SK-N-SH (cell line): Measurements from ENCODE around the gene SIRPB2. TPM values are rescaled to one million over a fixed set of nuclear protein-coding genes. Genes with fewer than 3 reads are reported as not detected.

Experiments used
- CTCF ChIA-PET: fragments of 300-600, 350-600 bp; formaldehyde crosslinking; extraction: SDS; loops from one replicate; lab custom pipeline; 2021; lab: Yijun Ruan, JAX
- POLR2A ChIA-PET: fragments of 350-600 bp; sonication (Branson Sonifier 250); formaldehyde crosslinking; extraction: SDS; loops from one replicate; lab custom pipeline; 2020; ENCODE audit warnings: antibody characterized with exemption, inconsistent platforms; lab: Yijun Ruan, JAX
- DNase-seq: peaks from one replicate; pipeline ENCODE4 v3.0.0; 2012
- H2AFZ ChIP-seq: fragments of 200-600 bp; sonication (generic); 2 replicates; pipeline ENCODE4 v1.8.1; 2016; ENCODE audit warnings: antibody characterized with exemption, mild to moderate bottlenecking, low read depth
- H3F3A ChIP-seq: fragments of 200-600 bp; sonication (generic); replicated peaks from 2 replicates; pipeline ENCODE3; 2016; ENCODE audit warnings: antibody characterized with exemption, mild to moderate bottlenecking; ENCODE audit not compliant: insufficient read depth
- H3K27ac ChIP-seq, 2 experiments: fragments of 200-500 bp in 1 of 2; fragments of 200-600 bp in 1 of 2; sonication (Bioruptor generic) in 1 of 2; sonication (generic), shearing (Covaris generic) in 1 of 2; 2 replicates each; pipeline versions ENCODE4 v1.5.1 to v1.6.1; 2014 to 2016; ENCODE audit warnings: low read depth in 2 of 2, inconsistent platforms in 1 of 2, low read length in 1 of 2, mild to moderate bottlenecking in 1 of 2, mixed read lengths in 1 of 2
- H3K27me3 ChIP-seq: fragments of 200-600 bp; sonication (generic), shearing (Covaris generic); 2 replicates; pipeline ENCODE4 v1.6.1; 2016; ENCODE audit warnings: mixed run types; ENCODE audit not compliant: insufficient read depth
- H3K36me3 ChIP-seq, 2 experiments: fragments of 200-500 bp in 1 of 2; fragments of 200-600 bp in 1 of 2; sonication (Bioruptor generic) in 1 of 2; sonication (generic) in 1 of 2; replicated peaks in 1 of 2; 2 replicates each; pipeline versions ENCODE3 to v1.5.1; 2014 to 2016; ENCODE audit warnings: low read length in 1 of 2, mild to moderate bottlenecking in 1 of 2; ENCODE audit not compliant: insufficient read depth in 2 of 2, control insufficient read depth in 1 of 2
- H3K4me1 ChIP-seq, 2 experiments: fragments of 200-500 bp in 1 of 2; fragments of 200-600 bp in 1 of 2; sonication (Bioruptor generic) in 1 of 2; sonication (generic), shearing (Covaris generic) in 1 of 2; 2 replicates each; pipeline versions ENCODE4 v1.5.1 to v1.6.1; 2014 to 2016; ENCODE audit warnings: low read depth in 1 of 2, low read length in 1 of 2, mixed run types in 1 of 2; ENCODE audit not compliant: insufficient read depth in 2 of 2, control insufficient read depth in 1 of 2
- H3K4me2 ChIP-seq: fragments of 200-600 bp; sonication (generic), shearing (Covaris generic); 2 replicates; pipeline ENCODE4 v1.6.1; 2017; ENCODE audit warnings: mixed run types
- H3K4me3 ChIP-seq, 2 experiments: fragments of 200-500 bp in 1 of 2; fragments of 200-600 bp in 1 of 2; sonication (Bioruptor generic) in 1 of 2; sonication (generic), shearing (Covaris generic) in 1 of 2; 2 replicates each; pipeline versions ENCODE4 v1.5.1 to v1.8.1; 2014 to 2016; ENCODE audit warnings: low read depth in 2 of 2, inconsistent platforms in 1 of 2, low read length in 1 of 2, mild to moderate bottlenecking in 1 of 2, mixed read lengths in 1 of 2, moderate library complexity in 1 of 2
- H3K79me2 ChIP-seq: fragments of 200-600 bp; sonication (generic); 2 replicates; pipeline ENCODE4 v1.8.1; 2017; ENCODE audit warnings: mild to moderate bottlenecking; ENCODE audit not compliant: insufficient read depth
- H3K9ac ChIP-seq: fragments of 200-600 bp; sonication (generic); 2 replicates; pipeline ENCODE4 v1.6.1; 2017; ENCODE audit warnings: mixed run types
- H3K9me2 ChIP-seq: fragments of 200-600 bp; sonication (generic); 2 replicates; pipeline ENCODE4 v1.6.1; 2017; ENCODE audit warnings: mixed run types
- H3K9me3 ChIP-seq: fragments of 200-600 bp; sonication (generic); 2 replicates; pipeline ENCODE4 v1.6.1; 2017; ENCODE audit warnings: mixed run types, mild to moderate bottlenecking, moderate library complexity
- H4K20me1 ChIP-seq: fragments of 200-600 bp; sonication (generic); 2 replicates; pipeline ENCODE4 v1.6.1; 2017; ENCODE audit warnings: mild to moderate bottlenecking, mixed run types; ENCODE audit not compliant: insufficient read depth
- CTCF ChIP-seq: fragments of 200-600 bp; sonication (generic); IDR thresholded peaks from 2 replicates; pipeline ENCODE4 v1.6.1; 2017; ENCODE audit warnings: antibody characterized with exemption, mild to moderate bottlenecking, moderate library complexity
- FOSL2 ChIP-seq: IDR thresholded peaks from 2 replicates; pipeline ENCODE4 v1.4.0; 2012; ENCODE audit warnings: low read depth, mild to moderate bottlenecking, moderate library complexity, borderline replicate concordance
- FOXM1 ChIP-seq: IDR thresholded peaks from 2 replicates; pipeline ENCODE4 v1.4.0; 2012; ENCODE audit warnings: low read depth, mild to moderate bottlenecking
- GABPA ChIP-seq: IDR thresholded peaks from 2 replicates; pipeline ENCODE4 v1.4.0; 2012; ENCODE audit warnings: low read depth, mild to moderate bottlenecking
- GATA2 ChIP-seq: sonication (generic); formaldehyde crosslinking; IDR thresholded peaks from 2 replicates; pipeline ENCODE4 v1.5.0; 2020; ENCODE audit warnings: mild to moderate bottlenecking, missing genetic modification reagents
- IRF3 ChIP-seq: fragments of 150-350 bp; IDR thresholded peaks from 2 replicates; pipeline ENCODE4 v1.6.1; 2016; ENCODE audit warnings: mild to moderate bottlenecking, low read depth, low read length
- MEF2A ChIP-seq: IDR thresholded peaks from 2 replicates; pipeline ENCODE4 v1.4.0; 2012; ENCODE audit warnings: low read depth, borderline replicate concordance
- NRF1 ChIP-seq: IDR thresholded peaks from 2 replicates; pipeline ENCODE4 v1.6.1; 2012; ENCODE audit warnings: low read depth, mild to moderate bottlenecking, low read length
- PBX3 ChIP-seq: IDR thresholded peaks from 2 replicates; pipeline ENCODE4; 2012
- RAD21 ChIP-seq: IDR thresholded peaks from 2 replicates; pipeline ENCODE4 v1.6.1; 2012; ENCODE audit warnings: mild to moderate bottlenecking, low read length
- RCOR1 ChIP-seq: fragments of 150-350 bp; IDR thresholded peaks from 2 replicates; pipeline ENCODE4 v1.6.1; 2017; ENCODE audit warnings: antibody characterized with exemption, low read length
- SIN3A ChIP-seq: IDR thresholded peaks from 2 replicates; pipeline ENCODE4 v1.6.1; 2012; ENCODE audit warnings: low read depth, mild to moderate bottlenecking, low read length, moderate library complexity, borderline replicate concordance
- TCF12 ChIP-seq: IDR thresholded peaks from 2 replicates; pipeline ENCODE4 v1.4.0; 2012
- TEAD4 ChIP-seq: IDR thresholded peaks from 2 replicates; pipeline ENCODE4 v1.4.0; 2012; ENCODE audit warnings: mild to moderate bottlenecking, borderline replicate concordance; ENCODE audit not compliant: insufficient read depth
- YY1 ChIP-seq: IDR thresholded peaks from 2 replicates; pipeline ENCODE4 v1.4.0; 2012; ENCODE audit warnings: low read depth, mild to moderate bottlenecking
- ZBTB33 ChIP-seq: IDR thresholded peaks from 2 replicates; pipeline ENCODE4 v1.4.0; 2012; ENCODE audit warnings: low read depth, borderline replicate concordance
- WGBS: methylation state at CpG from one replicate; pipeline ENCODE4 v1.1.6; 2017; ENCODE audit warnings: low lambda C conversion rate; 5-methylcytosine and 5-hydroxymethylcytosine counted together
- polyA plus RNA-seq, 3 experiments: library from polyadenylated mRNA; depleted of rRNA; stranded (reverse); fragments of >200 nt; gene quantifications; 2 replicates each; pipeline ENCODE4 v1.2.3, GENCODE V29; 2012
- TF ChIP-seq, protein P1 (sequence below): IDR thresholded peaks from 2 replicates; pipeline ENCODE4 v1.6.1; 2012; ENCODE audit warnings: mild to moderate bottlenecking, low read depth, low read length, moderate library complexity

SIRPB2 gene
- polyA plus RNA-seq, 1 of the 3 experiments (the other 2 are of a cell fraction) = not detected

DNA sequence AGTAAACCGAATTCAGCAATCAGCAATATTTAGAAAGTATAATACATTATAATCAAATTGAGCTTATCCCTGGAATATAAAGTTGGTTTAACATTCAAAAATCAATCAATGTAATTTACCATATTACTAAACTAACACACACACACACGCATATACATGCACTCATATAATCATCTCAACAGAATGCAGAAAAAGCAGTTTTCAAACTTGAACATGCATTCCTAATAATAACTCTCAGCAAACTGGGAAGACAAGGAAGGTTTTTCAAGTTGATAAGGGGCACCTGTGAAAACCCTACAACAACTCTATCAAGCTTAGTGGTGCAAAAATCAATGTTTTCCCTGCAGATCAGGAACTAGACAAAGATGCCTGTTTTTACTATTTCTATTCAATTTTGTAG, 4.7 kb downstream of the SIRPB2 start:
- Histone ChIP-seq H2AFZ (no peak overlapping the region), H3K4me2 (no peak overlapping the region), H3F3A (no peaks in the 10 kb centered on the region), H3K4me3 (no peak overlapping the region), H3K9ac (no peak overlapping the region), H3K4me1 (no peaks in the 10 kb centered on the region), H3K27ac (no peak overlapping the region), H4K20me1 (no peaks in the 10 kb centered on the region), H3K9me2 (no peaks in the 10 kb centered on the region), H3K27me3 (peaks cover 37% of the 10 kb centered on the region), H3K79me2 (no peaks in the 10 kb centered on the region), H3K9me3 (no peaks in the 10 kb centered on the region), H3K36me3 (no peaks in the 10 kb centered on the region)
- ChIA-PET CTCF (interaction anchor here (1.7 kb wide), 1 partner anchor 17 kb away, joined by 11 read pairs; no protein-coding TSS in a partner anchor), POLR2A (no interaction called here)
- TF ChIP-seq GATA2 (CRISPR knock-in tag) (no peak), FOSL2 (no peak), SIN3A (no peak), TEAD4 (no peak), RCOR1 (no peak), MEF2A (no peak), FOXM1 (no peak), TCF12 (no peak), PBX3 (no peak), RAD21 (no peak), YY1 (no peak), NRF1 (no peak), ZBTB33 (no peak), CTCF (no peak), IRF3 (no peak), GABPA (no peak)
- TF ChIP-seq, protein P1, sequence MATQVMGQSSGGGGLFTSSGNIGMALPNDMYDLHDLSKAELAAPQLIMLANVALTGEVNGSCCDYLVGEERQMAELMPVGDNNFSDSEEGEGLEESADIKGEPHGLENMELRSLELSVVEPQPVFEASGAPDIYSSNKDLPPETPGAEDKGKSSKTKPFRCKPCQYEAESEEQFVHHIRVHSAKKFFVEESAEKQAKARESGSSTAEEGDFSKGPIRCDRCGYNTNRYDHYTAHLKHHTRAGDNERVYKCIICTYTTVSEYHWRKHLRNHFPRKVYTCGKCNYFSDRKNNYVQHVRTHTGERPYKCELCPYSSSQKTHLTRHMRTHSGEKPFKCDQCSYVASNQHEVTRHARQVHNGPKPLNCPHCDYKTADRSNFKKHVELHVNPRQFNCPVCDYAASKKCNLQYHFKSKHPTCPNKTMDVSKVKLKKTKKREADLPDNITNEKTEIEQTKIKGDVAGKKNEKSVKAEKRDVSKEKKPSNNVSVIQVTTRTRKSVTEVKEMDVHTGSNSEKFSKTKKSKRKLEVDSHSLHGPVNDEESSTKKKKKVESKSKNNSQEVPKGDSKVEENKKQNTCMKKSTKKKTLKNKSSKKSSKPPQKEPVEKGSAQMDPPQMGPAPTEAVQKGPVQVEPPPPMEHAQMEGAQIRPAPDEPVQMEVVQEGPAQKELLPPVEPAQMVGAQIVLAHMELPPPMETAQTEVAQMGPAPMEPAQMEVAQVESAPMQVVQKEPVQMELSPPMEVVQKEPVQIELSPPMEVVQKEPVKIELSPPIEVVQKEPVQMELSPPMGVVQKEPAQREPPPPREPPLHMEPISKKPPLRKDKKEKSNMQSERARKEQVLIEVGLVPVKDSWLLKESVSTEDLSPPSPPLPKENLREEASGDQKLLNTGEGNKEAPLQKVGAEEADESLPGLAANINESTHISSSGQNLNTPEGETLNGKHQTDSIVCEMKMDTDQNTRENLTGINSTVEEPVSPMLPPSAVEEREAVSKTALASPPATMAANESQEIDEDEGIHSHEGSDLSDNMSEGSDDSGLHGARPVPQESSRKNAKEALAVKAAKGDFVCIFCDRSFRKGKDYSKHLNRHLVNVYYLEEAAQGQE = no peak
- DNase-seq = no peak
- WGBS = 18% methylated on average over 2 of the region's 2 CpGs
